ENCODE measurements around the gene AKR1E2. TPM values are rescaled to one million over a fixed set of nuclear protein-coding genes. Genes with fewer than 3 reads are reported as not detected.
A peak's percentile ranks its signal among the peaks of the same experiment; 100 is the strongest.

The AKR1E2 gene
- total and polyA plus RNA-seq, 9 of the 15 experiments (the other 6 are each of a cell fraction or from before 2014, with no cell fraction given) = 4.2 to 16.6 (median 9.8) TPM

DNA sequence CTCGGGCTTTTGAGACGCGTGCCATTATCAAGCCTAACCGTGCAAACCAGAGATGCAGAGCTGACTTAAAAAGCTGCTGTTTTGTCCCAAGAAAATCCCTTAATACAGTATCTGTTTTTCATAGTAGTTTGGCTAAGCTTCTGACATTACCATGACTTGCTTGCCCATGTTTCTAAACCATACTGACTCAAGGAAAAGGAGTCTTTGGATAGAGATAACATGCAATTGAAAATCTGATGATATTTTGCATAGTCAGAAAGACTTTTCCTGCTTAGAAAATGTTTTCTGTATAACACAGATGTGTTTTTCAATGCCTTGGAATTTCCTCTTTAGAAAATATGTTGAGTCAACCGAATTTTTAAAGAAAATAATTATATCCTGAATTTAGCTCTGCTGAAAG, 21.5 kb upstream of the AKR1E2 start:
- Histone ChIP-seq H3K4me2 (ENCODE audit: insufficient read depth, low read length) (no peak overlapping the region), H3K9me1 (ENCODE audit: control insufficient read depth, insufficient read depth, low read length) (no peaks in the 10 kb centered on the region), H3K36me3 (ENCODE audit: control insufficient read depth, insufficient read depth, low read length) (no peaks in the 10 kb centered on the region), H3K9me3 (replicated peaks; ENCODE audit: control insufficient read depth, insufficient read depth, low read depth, low read length) (no peaks in the 10 kb centered on the region; the same call in 1 of the 2 replicates), H3K4me3 (no peak overlapping the region), H3K27me3 (ENCODE audit: control insufficient read depth in 2 of 2, insufficient read depth in 2 of 2, low read length in 2 of 2) (peaks cover 13 to 22% of the 10 kb centered on the region in 2 experiments), H3K9ac (ENCODE audit: insufficient read depth in 1 of 2, low read depth in 2 of 2, low read length in 2 of 2) (no peak overlapping the region), H4K20me1 (replicated peaks; ENCODE audit: control insufficient read depth, insufficient read depth, low read length) (no peaks in the 10 kb centered on the region), H3K27ac (ENCODE audit: extremely low read depth, low read depth, low read length) (no peak overlapping the region), H2AFZ (ENCODE audit: low read depth, low read length) (no peak overlapping the region), H3K79me2 (ENCODE audit: control insufficient read depth, insufficient read depth, low read length) (no peaks in the 10 kb centered on the region), H3K4me1 (replicated peaks in 1 of 2; ENCODE audit: control insufficient read depth in 2 of 2, insufficient read depth in 2 of 2, low read length in 2 of 2) (no peaks in the 10 kb centered on the region)
- TF ChIP-seq ZFPM2 (CRISPR knock-in tag; IDR thresholded peaks at IDR 0.05) (no peak), ZNF316 (IDR thresholded peaks at IDR 0.05) (0 out of 2 replicates have a peak, but pooled peaks have one; percentile 12)
- POLR2A ChIA-PET = no interaction called here
- in situ Hi-C loops (cut with MboI) (no loop called here), intact Hi-C loops (cut with micrococcal nuclease) (no loop called here)
- WGBS (ENCODE audit: insufficient coverage, low coverage, missing lambda C conversion rate) = 31% methylated on average over 5 of the region's 5 CpGs
- no TSS peak for BruUV-seq (replicated peaks)
- ATAC-seq = no peak
- no peak for DNase-seq (ENCODE audit: extremely low read depth in 1 of 4, low spot score in 3 of 4)
- CTCF ChIA-PET (ENCODE audit: low intra/inter-chr PET ratio) = no interaction called here
- peak; percentile 11 for FAIRE-seq

DNA sequence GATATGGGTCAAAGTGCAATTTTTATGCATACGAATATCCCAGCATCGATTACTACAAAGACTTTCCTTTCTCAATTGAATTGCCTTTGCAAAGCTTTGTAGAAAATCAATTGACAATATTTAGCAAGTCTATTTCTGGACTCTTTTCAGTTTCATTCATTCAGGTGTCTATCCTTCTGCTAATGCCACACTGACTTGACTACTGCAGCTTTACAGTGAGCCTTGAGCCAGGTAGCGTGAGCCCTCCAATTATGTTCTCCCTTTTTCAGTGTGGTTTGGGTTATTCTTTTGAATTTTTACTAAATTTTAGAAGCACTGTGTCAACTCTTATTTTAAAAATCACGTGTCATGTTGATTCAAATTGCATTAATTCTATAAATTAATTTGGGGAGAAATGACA, 19.5 kb upstream of the AKR1E2 start:
- ChIA-PET POLR2A (no interaction called here), CTCF (ENCODE audit: low intra/inter-chr PET ratio) (no interaction called here)
- DNase-seq (ENCODE audit: extremely low read depth in 1 of 4, low spot score in 3 of 4) = no peak
- H3K27me3 ChIP-seq (ENCODE audit: control insufficient read depth in 2 of 2, insufficient read depth in 2 of 2, low read length in 2 of 2) = peaks cover 2 to 8% of the 10 kb centered on the region in 2 experiments; a peak in 2 of 5 replicates
- no TSS peak for BruUV-seq (replicated peaks)
- no peak for ATAC-seq
- H3K36me3 ChIP-seq (ENCODE audit: control insufficient read depth, insufficient read depth, low read length) = no peaks in the 10 kb centered on the region
- in situ Hi-C loops (cut with MboI) = no loop called here
- H3K79me2 ChIP-seq (ENCODE audit: control insufficient read depth, insufficient read depth, low read length) = no peaks in the 10 kb centered on the region
- H3K27ac ChIP-seq (ENCODE audit: extremely low read depth, low read depth, low read length) = no peak overlapping the region
- intact Hi-C loops (cut with micrococcal nuclease) = no loop called here
- H3K4me1 ChIP-seq (replicated peaks in 1 of 2; ENCODE audit: control insufficient read depth in 2 of 2, insufficient read depth in 2 of 2, low read length in 2 of 2) = no peaks in the 10 kb centered on the region
- H3K9me3 ChIP-seq (replicated peaks; ENCODE audit: control insufficient read depth, insufficient read depth, low read depth, low read length) = no peaks in the 10 kb centered on the region; the same call in 1 of the 2 replicates
- H2AFZ ChIP-seq (ENCODE audit: low read depth, low read length) = no peak overlapping the region
- 22% methylated on average over 4 of the region's 4 CpGs for WGBS (ENCODE audit: insufficient coverage, low coverage, missing lambda C conversion rate)
- H4K20me1 ChIP-seq (replicated peaks; ENCODE audit: control insufficient read depth, insufficient read depth, low read length) = no peaks in the 10 kb centered on the region
- H3K9me1 ChIP-seq (ENCODE audit: control insufficient read depth, insufficient read depth, low read length) = no peaks in the 10 kb centered on the region
- FAIRE-seq = no peak
- no peak overlapping the region for H3K4me2 ChIP-seq (ENCODE audit: insufficient read depth, low read length)
- no peak overlapping the region for H3K4me3 ChIP-seq
- H3K9ac ChIP-seq (ENCODE audit: insufficient read depth in 1 of 2, low read depth in 2 of 2, low read length in 2 of 2) = no peak overlapping the region
- no peak for TF ChIP-seq CHCHD3 (CRISPR knock-in tag; IDR thresholded peaks at IDR 0.05)
- TF ChIP-seq, protein P1, sequence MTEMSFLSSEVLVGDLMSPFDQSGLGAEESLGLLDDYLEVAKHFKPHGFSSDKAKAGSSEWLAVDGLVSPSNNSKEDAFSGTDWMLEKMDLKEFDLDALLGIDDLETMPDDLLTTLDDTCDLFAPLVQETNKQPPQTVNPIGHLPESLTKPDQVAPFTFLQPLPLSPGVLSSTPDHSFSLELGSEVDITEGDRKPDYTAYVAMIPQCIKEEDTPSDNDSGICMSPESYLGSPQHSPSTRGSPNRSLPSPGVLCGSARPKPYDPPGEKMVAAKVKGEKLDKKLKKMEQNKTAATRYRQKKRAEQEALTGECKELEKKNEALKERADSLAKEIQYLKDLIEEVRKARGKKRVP (CRISPR knock-in tag; IDR thresholded peaks at IDR 0.05) = no peak
- no peak for TF ChIP-seq ZBTB1 (CRISPR knock-in tag; IDR thresholded peaks at IDR 0.05; ENCODE audit: borderline replicate concordance, low read depth)
- TF ChIP-seq ZNF232 (CRISPR knock-in tag; IDR thresholded peaks at IDR 0.05) = no peak
- no peak for TF ChIP-seq PATZ1 (CRISPR knock-in tag; IDR thresholded peaks at IDR 0.05; ENCODE audit: borderline replicate concordance)
- no peak for TF ChIP-seq COPS2 (conservative IDR thresholded peaks at IDR 0.05)
- TF ChIP-seq, protein P2, sequence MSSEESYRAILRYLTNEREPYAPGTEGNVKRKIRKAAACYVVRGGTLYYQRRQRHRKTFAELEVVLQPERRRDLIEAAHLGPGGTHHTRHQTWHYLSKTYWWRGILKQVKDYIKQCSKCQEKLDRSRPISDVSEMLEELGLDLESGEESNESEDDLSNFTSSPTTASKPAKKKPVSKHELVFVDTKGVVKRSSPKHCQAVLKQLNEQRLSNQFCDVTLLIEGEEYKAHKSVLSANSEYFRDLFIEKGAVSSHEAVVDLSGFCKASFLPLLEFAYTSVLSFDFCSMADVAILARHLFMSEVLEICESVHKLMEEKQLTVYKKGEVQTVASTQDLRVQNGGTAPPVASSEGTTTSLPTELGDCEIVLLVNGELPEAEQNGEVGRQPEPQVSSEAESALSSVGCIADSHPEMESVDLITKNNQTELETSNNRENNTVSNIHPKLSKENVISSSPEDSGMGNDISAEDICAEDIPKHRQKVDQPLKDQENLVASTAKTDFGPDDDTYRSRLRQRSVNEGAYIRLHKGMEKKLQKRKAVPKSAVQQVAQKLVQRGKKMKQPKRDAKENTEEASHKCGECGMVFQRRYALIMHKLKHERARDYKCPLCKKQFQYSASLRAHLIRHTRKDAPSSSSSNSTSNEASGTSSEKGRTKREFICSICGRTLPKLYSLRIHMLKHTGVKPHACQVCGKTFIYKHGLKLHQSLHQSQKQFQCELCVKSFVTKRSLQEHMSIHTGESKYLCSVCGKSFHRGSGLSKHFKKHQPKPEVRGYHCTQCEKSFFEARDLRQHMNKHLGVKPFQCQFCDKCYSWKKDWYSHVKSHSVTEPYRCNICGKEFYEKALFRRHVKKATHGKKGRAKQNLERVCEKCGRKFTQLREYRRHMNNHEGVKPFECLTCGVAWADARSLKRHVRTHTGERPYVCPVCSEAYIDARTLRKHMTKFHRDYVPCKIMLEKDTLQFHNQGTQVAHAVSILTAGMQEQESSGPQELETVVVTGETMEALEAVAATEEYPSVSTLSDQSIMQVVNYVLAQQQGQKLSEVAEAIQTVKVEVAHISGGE (CRISPR knock-in tag; IDR thresholded peaks at IDR 0.05) = no peak
- no peak for TF ChIP-seq ARID1B (IDR thresholded peaks at IDR 0.05)
